Measurements from ENCODE around the gene MDP1.

Gene MDP1

GRCh38 chr14:24241829-24242443 is 26.1 kb upstream of the MDP1 start:
- Histone ChIP-seq H3K9me3 (no peaks in the 10 kb centered on the region), H3K36me3 (replicated peaks) (peaks cover 38% of the 10 kb centered on the region), H3K4me3 (peak overlapping the region; percentile 51), H3K4me1 (peaks cover 9% of the 10 kb centered on the region), H3K27me3 (ENCODE audit: low read depth) (no peaks in the 10 kb centered on the region)
- DNase-seq (ENCODE audit: low spot score in 2 of 2), result peak; percentile 96 to 99
- in situ Hi-C loops (cut with MboI; ENCODE audit: low sequenced_read_pairs), result loop anchor here (5.0 kb wide), 1 partner anchor 190 kb away; no protein-coding TSS in a partner anchor

GRCh38 chr14:24240110-24240918 is 24.4 kb upstream of the MDP1 start:
- no peak for DNase-seq (ENCODE audit: low spot score in 2 of 2)
- in situ Hi-C loops (cut with MboI; ENCODE audit: low sequenced_read_pairs), result loop anchor here (5.0 kb wide), 1 partner anchor 192 kb away; no protein-coding TSS in a partner anchor
- H3K36me3 ChIP-seq (replicated peaks), result peaks cover 54% of the 10 kb centered on the region

GRCh38 chr14:24238527-24239037 is 22.7 kb upstream of the MDP1 start:
- Histone ChIP-seq H3K4me3 (no peak overlapping the region), H3K36me3 (replicated peaks) (peaks cover 65% of the 10 kb centered on the region), H3K4me1 (peaks cover 15% of the 10 kb centered on the region), H3K27me3 (ENCODE audit: low read depth) (no peaks in the 10 kb centered on the region), H3K9me3 (no peaks in the 10 kb centered on the region)
- no peak for DNase-seq (ENCODE audit: low spot score in 2 of 2)
- in situ Hi-C loops (cut with MboI; ENCODE audit: low sequenced_read_pairs), result no loop called here

More at GRCh38 chr14:24240110-24240918, 24.4 kb upstream of the MDP1 start:
- no peaks in the 10 kb centered on the region for H3K9me3 ChIP-seq
- H3K4me3 ChIP-seq, result no peak overlapping the region
- no peaks in the 10 kb centered on the region for H3K27me3 ChIP-seq (ENCODE audit: low read depth)
- H3K4me1 ChIP-seq, result peaks cover 9% of the 10 kb centered on the region

- Histone ChIP-seq H3K27me3 (ENCODE audit: low read depth) (no peaks in the 10 kb centered on the region), H3K9me3 (no peaks in the 10 kb centered on the region), H3K4me1 (peaks cover 16% of the 10 kb centered on the region), H3K4me3 (no peak overlapping the region), H3K36me3 (replicated peaks) (peaks cover 65% of the 10 kb centered on the region)
- in situ Hi-C loops (cut with MboI; ENCODE audit: low sequenced_read_pairs), result no loop called here
- no peak for DNase-seq (ENCODE audit: low spot score in 2 of 2)
Measured at GRCh38 chr14:24238123-24238522, 22.3 kb upstream of the MDP1 start.

GRCh38 chr14:24237463-24237955 is 21.6 kb upstream of the MDP1 start:
- no peak overlapping the region for H3K4me3 ChIP-seq
- peaks cover 16% of the 10 kb centered on the region for H3K4me1 ChIP-seq
- no peak for DNase-seq (ENCODE audit: low spot score in 2 of 2)
- H3K36me3 ChIP-seq (replicated peaks), result peaks cover 65% of the 10 kb centered on the region
- no peaks in the 10 kb centered on the region for H3K9me3 ChIP-seq
- in situ Hi-C loops (cut with MboI; ENCODE audit: low sequenced_read_pairs), result no loop called here
- no peaks in the 10 kb centered on the region for H3K27me3 ChIP-seq (ENCODE audit: low read depth)

GRCh38 chr14:24236689-24237462 is 21.0 kb upstream of the MDP1 start:
- peaks cover 65% of the 10 kb centered on the region for H3K36me3 ChIP-seq (replicated peaks)
- peaks cover 16% of the 10 kb centered on the region for H3K4me1 ChIP-seq
- H3K9me3 ChIP-seq, result no peaks in the 10 kb centered on the region
- in situ Hi-C loops (cut with MboI; ENCODE audit: low sequenced_read_pairs), result no loop called here
- H3K4me3 ChIP-seq, result no peak overlapping the region
- no peak for DNase-seq (ENCODE audit: low spot score in 2 of 2)
- no peaks in the 10 kb centered on the region for H3K27me3 ChIP-seq (ENCODE audit: low read depth)

- Histone ChIP-seq H3K4me1 (peaks cover 15% of the 10 kb centered on the region), H3K36me3 (replicated peaks) (peaks cover 65% of the 10 kb centered on the region), H3K9me3 (no peaks in the 10 kb centered on the region), H3K4me3 (no peak overlapping the region), H3K27me3 (ENCODE audit: low read depth) (no peaks in the 10 kb centered on the region)
- DNase-seq (ENCODE audit: low spot score in 2 of 2), result no peak
- in situ Hi-C loops (cut with MboI; ENCODE audit: low sequenced_read_pairs), result no loop called here
Measured at GRCh38 chr14:24235804-24236688, 20.2 kb upstream of the MDP1 start.

- H3K9me3 ChIP-seq, result no peaks in the 10 kb centered on the region
- H3K4me3 ChIP-seq, result peak overlapping the region; percentile 71
- no peak for DNase-seq (ENCODE audit: low spot score in 2 of 2)
- H3K4me1 ChIP-seq, result peaks cover 14% of the 10 kb centered on the region
- peaks cover 51% of the 10 kb centered on the region for H3K36me3 ChIP-seq (replicated peaks)
- no peaks in the 10 kb centered on the region for H3K27me3 ChIP-seq (ENCODE audit: low read depth)
- in situ Hi-C loops (cut with MboI; ENCODE audit: low sequenced_read_pairs), result no loop called here
Measured at GRCh38 chr14:24234095-24235005, 18.5 kb upstream of the MDP1 start.

- H3K4me1 ChIP-seq, result peaks cover 14% of the 10 kb centered on the region
- no peaks in the 10 kb centered on the region for H3K27me3 ChIP-seq (ENCODE audit: low read depth)
- H3K36me3 ChIP-seq (replicated peaks), result peaks cover 45% of the 10 kb centered on the region
- H3K9me3 ChIP-seq, result no peaks in the 10 kb centered on the region
- DNase-seq (ENCODE audit: low spot score in 2 of 2), result peak in 1 of 2 experiments; percentile 28
- in situ Hi-C loops (cut with MboI; ENCODE audit: low sequenced_read_pairs), result no loop called here
- H3K4me3 ChIP-seq, result peak overlapping the region; percentile 71
Measured at GRCh38 chr14:24233538-24233866, 17.6 kb upstream of the MDP1 start.

- Histone ChIP-seq H3K36me3 (replicated peaks) (peaks cover 41% of the 10 kb centered on the region), H3K4me1 (peaks cover 14% of the 10 kb centered on the region), H3K9me3 (no peaks in the 10 kb centered on the region), H3K4me3 (peak within 1 kb of the TSS; percentile 71), H3K27me3 (ENCODE audit: low read depth) (no peaks in the 10 kb centered on the region)
- in situ Hi-C loops (cut with MboI; ENCODE audit: low sequenced_read_pairs), result no loop called here
- DNase-seq (ENCODE audit: low spot score in 2 of 2), result peak; percentile 80 to 86
Measured at GRCh38 chr14:24232645-24233537, 17.0 kb upstream of the MDP1 start, which contains the start of gene GMPR2. Gene GMPR2, plus strand, starts transcription at chr14:24232929. Its CDS starts 325 bp downstream, at chr14:24233254.

- Histone ChIP-seq H3K36me3 (replicated peaks) (peaks cover 41% of the 10 kb centered on the region), H3K4me1 (peaks cover 18% of the 10 kb centered on the region), H3K27me3 (ENCODE audit: low read depth) (no peaks in the 10 kb centered on the region), H3K4me3 (peak within 1 kb of the TSS; percentile 71), H3K9me3 (no peaks in the 10 kb centered on the region)
- peak; percentile 85 to 94 for DNase-seq (ENCODE audit: low spot score in 2 of 2)
- in situ Hi-C loops (cut with MboI; ENCODE audit: low sequenced_read_pairs), result no loop called here
Measured at GRCh38 chr14:24232121-24232644, 16.3 kb upstream of the MDP1 start, which contains the start of gene NEDD8. Gene NEDD8, minus strand, starts transcription at chr14:24232367. Its CDS starts 100 bp downstream, at chr14:24232267.

All from HAP-1 (cell line).